GM12872 (cell line): ENCODE measurements around the gene HSD17B14.

Experiments used
- CTCF ChIP-seq: IDR thresholded peaks from 3 replicates; pipeline ENCODE4 v1.5.1; 2011; ENCODE audit warnings: low read depth, mild to moderate bottlenecking, low read length, moderate library complexity; ENCODE audit not compliant: insufficient read depth

HSD17B14 gene

GRCh38 chr19:48806518-48806817 is 29.8 kb downstream of the HSD17B14 start:
- TF ChIP-seq CTCF: no peak

GRCh38 chr19:48805452-48805851 is 30.8 kb downstream of the HSD17B14 start:
- no peak for TF ChIP-seq CTCF

- TF ChIP-seq CTCF: no peak
Measured at GRCh38 chr19:48804496-48804895, 31.8 kb downstream of the HSD17B14 start.

- no peak for TF ChIP-seq CTCF
Measured at GRCh38 chr19:48802623-48803022, 33.7 kb downstream of the HSD17B14 start.

- TF ChIP-seq CTCF: no peak
Measured at GRCh38 chr19:48799358-48800300, 36.7 kb downstream of the HSD17B14 start.

GRCh38 chr19:48798937-48799336 is 37.4 kb downstream of the HSD17B14 start:
- no peak for TF ChIP-seq CTCF

GRCh38 chr19:48797103-48797502 is 39.2 kb downstream of the HSD17B14 start:
- TF ChIP-seq CTCF: no peak
